Suprapubic skin (tissue), 4 donors: ENCODE results near the gene SYT11.

Experiments
- EP300 ChIP-seq: sonication (generic); formaldehyde crosslinking; IDR thresholded peaks from one replicate; pipeline ENCODE4 v1.6.1; 2017; ENCODE audit warnings: antibody characterized with exemption
- POLR2A ChIP-seq, 2 donors: fragments of 450-650 bp; IDR thresholded peaks; one replicate each; pipeline ENCODE4 v1.6.1; 2017; ENCODE audit warnings: antibody characterized with exemption in 2 of 2, mild to moderate bottlenecking in 2 of 2, moderate library complexity in 2 of 2
- POLR2AphosphoS5 ChIP-seq, 3 donors: sonication (generic); formaldehyde crosslinking; IDR thresholded peaks; one replicate each; pipeline ENCODE4 v1.6.1; 2017; ENCODE audit warnings: antibody characterized with exemption in 3 of 3
- TF ChIP-seq, protein P1 (sequence below), 2 donors: fragments of 200-600 bp in 1 of 2; fragments of 450-650 bp in 1 of 2; sonication (generic) in 1 of 2; IDR thresholded peaks; one replicate each; pipeline ENCODE4 v1.5.1; 2016 to 2019; ENCODE audit warnings: antibody characterized with exemption in 2 of 2, mild to moderate bottlenecking in 1 of 2, moderate library complexity in 1 of 2

GRCh38 chr1:155860970-155861510, 1.7 kb downstream of the SYT11 start:
- TF ChIP-seq, protein P1, sequence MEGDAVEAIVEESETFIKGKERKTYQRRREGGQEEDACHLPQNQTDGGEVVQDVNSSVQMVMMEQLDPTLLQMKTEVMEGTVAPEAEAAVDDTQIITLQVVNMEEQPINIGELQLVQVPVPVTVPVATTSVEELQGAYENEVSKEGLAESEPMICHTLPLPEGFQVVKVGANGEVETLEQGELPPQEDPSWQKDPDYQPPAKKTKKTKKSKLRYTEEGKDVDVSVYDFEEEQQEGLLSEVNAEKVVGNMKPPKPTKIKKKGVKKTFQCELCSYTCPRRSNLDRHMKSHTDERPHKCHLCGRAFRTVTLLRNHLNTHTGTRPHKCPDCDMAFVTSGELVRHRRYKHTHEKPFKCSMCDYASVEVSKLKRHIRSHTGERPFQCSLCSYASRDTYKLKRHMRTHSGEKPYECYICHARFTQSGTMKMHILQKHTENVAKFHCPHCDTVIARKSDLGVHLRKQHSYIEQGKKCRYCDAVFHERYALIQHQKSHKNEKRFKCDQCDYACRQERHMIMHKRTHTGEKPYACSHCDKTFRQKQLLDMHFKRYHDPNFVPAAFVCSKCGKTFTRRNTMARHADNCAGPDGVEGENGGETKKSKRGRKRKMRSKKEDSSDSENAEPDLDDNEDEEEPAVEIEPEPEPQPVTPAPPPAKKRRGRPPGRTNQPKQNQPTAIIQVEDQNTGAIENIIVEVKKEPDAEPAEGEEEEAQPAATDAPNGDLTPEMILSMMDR (IDR thresholded peaks at IDR 0.05): no peak
- no peak for TF ChIP-seq POLR2AphosphoS5 (IDR thresholded peaks at IDR 0.05)
- no peak for TF ChIP-seq EP300
- no peak for TF ChIP-seq POLR2A (IDR thresholded peaks at IDR 0.05)
